Fibroblast of skin of left quadriceps (primary cell): ENCODE data around the gene ACTL6B.
"Not testable (repeated sequence)": the region's sequence is repeated elsewhere in the genome, so short reads cannot be mapped to it uniquely, and the experiment has no call there.

ENCODE experiments used
- DNase-seq, 2 experiments: peaks; one replicate each; pipeline ENCODE4 v3.0.0-alpha.2; 2013; ENCODE audit warnings: low read depth in 2 of 2

ACTL6B gene

DNA sequence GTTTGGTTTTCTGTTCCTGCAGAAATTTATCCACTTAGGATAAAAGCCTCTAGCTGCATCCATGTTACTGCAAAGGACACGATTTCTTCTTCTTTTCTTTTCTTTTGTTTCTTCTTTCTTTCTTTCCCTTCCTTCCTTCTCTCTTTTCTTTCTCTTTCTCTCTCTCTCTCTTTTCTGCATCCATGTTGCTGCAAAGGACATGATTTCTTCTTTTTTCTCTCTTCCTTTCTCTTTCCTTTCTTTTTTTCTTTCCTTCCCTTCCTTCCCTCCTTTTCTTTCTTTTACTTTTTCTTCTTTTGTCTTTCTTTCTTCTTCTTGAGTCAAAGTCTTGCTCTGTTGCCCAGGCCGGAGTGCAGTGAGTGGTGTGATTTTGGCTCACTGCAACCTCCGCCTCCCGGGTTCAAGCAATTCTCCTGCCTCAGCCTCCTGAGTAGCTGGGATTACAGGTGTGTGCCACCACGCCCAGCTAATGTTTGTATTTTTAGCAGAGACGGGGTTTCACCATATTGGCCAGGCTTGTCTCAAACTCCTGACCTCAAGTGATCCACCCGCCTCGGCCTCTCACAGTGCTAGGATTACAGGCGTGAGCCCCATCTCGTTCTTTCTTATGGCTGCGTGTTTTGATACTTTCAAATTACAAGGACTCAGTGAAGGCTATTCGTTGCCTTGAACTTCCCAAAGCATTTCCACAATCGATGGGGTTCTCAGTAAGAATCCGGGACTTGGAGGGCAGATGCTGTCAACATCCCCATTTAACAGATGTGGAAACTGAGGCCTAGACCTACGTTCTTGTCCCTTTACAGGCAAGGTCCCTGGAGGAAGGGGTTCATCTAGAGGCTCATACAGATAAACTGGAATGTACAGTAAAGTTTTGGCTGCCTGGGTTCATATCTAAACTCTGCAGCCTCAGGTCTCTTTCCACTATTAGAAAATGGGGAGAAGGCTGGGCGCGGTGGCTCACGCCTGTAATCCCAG lies 15.4 kb upstream of the ACTL6B start:
- no peak for DNase-seq

GRCh38 chr7:100670074-100670473 lies 13.8 kb upstream of the ACTL6B start:
- no peak for DNase-seq

GRCh38 chr7:100669106-100669505 lies 12.9 kb upstream of the ACTL6B start:
- DNase-seq = not testable (repeated sequence)

GRCh38 chr7:100668069-100668449 lies 11.8 kb upstream of the ACTL6B start:
- DNase-seq = no peak

GRCh38 chr7:100667331-100668068 lies 11.3 kb upstream of the ACTL6B start:
- no peak for DNase-seq

- DNase-seq = no peak
Measured at GRCh38 chr7:100665168-100665726, 9.0 kb upstream of the ACTL6B start.

- not testable (repeated sequence) for DNase-seq
Measured at GRCh38 chr7:100662194-100662776, 6.0 kb upstream of the ACTL6B start.

DNA sequence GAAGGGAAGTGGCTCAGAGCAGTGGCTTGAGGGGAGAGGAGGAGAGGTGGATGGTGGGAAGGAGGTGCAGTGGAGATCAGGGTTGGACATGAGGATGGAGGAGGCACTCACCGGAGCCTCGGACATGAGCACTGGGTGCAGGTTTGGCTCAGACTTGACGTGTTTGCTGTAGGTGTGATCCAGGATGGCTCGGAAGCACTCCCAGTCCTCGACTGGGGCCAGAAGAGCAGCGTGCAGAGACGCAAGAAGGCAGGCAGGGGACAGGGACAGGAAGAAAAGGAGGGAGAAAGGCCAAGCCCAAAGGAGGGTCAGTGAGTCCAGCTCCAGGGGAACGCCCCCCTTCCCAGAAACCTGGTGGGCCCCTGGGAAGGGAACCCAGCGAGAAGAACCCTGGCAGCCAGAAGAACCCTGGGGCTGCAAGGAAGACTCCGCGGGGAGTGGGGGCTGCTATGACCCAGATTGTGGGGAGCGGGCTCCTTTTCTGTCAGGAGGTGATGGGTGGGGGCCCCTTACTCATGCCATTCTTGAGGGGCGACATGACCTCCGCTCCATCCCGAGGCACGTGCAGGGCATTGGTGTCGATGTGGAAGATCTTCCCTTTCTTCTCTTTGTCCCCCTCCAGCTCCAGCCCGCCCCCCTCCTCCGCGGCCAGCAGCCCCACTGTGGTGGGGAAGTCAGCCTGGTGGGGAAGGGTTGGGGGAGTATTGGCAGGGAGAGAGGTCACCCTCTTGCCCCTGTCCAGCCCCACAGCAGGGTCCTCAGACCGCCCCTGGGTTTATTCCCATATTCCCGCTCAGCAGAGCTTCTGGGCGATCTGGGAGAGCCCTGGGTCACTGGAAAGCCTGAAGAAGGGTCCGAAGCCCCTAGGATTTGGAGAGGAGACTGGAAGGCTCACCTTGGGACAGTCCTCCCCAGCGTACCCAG lies 1.1 kb downstream of the ACTL6B start:
- DNase-seq = no peak

DNA sequence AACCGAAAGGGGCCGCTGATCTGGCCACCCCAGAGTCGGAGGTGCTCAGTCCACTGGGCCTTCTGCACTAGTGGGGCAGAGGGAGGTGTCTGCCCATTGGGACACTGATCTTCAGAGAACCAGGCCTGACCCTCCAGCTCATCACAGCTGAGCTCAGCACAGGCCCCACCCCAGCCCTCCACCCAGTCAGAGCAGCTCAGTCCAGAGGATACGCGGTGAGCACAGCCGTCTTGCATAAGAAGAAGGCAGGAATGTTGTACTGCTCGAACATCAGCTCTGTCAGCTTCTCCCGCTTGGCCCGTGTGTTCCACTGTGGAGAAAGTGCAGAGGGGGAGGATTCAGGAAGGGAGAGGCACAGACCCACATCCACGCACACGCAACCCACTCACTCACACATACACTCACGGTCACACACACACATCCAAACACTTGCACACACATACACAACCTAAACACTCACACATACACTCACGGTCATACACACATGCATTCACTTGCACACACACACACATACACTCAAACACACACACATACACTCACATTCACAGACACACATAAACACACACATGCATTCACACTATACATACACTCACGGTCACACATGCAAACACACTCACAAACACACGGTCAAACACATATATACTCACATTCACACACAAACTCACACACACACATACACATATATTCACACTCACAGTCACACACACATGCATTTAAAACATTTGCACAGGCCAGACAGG lies 6.3 kb downstream of the ACTL6B start:
- no peak for DNase-seq

GRCh38 chr7:100642534-100642907 lies 13.7 kb downstream of the ACTL6B start:
- no peak for DNase-seq

DNA sequence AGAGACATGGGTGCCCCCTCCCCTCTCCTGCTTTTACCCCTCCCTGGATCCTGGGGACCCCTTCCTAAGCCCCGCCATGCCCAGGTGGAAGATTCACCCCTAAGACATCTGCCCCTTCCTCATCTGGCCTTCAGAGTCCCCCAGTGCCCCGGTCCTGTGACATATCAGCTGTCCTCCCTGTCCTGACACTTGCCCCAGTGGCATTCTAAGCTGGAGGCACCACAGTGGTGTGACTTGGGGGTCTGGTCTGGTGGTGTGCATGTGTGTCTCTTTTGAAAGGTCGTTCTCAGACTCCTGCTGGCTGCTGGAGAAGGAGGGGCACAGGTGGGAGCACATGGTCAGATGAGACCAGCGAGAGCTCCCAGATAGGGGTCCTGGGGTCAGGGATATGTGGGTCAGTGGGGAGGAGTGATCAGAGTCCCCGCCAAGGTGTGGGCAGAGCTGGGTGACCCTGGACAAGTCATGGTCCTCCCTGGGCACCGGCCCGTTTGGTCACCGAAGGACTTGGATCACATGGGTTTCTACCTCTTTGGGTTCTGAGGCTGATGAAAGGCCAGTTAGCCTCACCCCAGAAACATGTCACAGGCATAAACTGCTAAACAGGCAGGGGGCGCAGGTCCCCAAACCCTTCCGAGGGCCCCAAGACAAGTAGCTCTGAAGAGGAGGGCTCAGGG lies 14.3 kb downstream of the ACTL6B start:
- no peak for DNase-seq

DNA sequence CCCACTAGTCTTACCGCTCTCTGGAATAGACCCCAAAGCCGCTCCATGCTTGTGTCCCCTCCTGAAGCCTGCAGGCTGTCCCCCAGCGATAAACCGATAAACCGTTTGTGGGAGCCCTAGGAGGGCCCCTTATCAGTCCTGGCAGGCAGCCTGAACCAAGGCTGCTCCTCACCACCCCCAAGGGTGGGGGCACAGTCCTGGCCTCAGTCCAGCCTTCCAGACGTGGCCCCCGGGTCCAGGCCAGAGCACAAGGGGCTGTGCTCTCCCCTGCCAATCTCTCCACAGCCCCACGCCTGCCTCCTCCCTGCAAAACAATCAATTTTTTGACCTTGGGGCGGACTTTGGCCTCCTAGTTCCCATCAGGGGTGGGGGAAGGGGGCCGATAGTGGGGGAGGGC lies 14.8 kb downstream of the ACTL6B start, which contains the start of gene TFR2:
Gene TFR2, minus strand, starts transcription at position 90 of the 397 bp plus-strand sequence. Its CDS starts 43 bp downstream, at position 47.
- no peak for DNase-seq

DNA sequence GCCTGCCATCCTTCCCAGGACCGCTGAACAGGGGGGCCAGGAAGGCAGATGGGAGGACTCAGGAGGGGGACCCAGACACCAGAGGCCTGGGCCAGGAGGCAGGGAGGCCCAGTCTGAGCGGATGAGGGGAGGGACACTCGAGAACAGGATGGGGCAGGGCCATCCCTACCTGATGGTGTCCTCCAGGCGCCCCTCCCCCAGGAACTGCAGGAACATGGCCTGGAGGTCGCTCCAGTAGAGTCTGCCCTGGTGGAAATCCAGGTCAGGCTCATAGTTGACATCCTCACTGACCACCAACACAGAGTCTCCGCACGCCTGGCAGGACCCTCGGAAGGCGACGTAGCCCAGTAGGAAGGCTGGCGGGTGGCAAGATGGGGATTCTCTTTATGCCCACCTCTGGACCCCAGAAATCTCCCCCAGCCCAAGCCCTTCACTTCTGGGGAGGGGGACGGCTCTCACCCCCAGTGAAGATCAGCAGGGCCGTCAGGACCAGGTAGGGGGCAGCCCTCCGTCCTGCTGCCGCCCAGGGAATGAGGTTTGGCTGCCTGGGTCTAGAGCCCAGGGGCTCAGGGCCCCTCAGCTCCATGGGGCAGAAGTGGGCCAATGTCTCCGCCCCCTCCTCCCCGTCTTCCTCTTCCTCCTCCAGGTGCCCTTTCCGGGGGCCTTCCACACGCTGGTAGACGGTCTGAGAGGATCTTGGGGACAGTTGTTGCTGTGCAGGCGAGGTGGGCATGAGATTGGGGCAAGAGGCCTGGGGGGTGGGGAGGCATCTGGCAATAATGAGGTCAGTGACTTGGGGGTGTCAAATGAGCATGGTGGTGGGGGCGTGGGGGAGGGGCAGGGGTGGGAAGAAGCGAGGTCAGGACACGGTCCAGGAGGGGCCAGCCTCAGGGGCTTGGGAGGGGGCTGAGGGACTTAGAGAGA lies 15.5 kb downstream of the ACTL6B start:
- no peak for DNase-seq

- no peak for DNase-seq
Measured at GRCh38 chr7:100639995-100640516, 16.2 kb downstream of the ACTL6B start.

DNA sequence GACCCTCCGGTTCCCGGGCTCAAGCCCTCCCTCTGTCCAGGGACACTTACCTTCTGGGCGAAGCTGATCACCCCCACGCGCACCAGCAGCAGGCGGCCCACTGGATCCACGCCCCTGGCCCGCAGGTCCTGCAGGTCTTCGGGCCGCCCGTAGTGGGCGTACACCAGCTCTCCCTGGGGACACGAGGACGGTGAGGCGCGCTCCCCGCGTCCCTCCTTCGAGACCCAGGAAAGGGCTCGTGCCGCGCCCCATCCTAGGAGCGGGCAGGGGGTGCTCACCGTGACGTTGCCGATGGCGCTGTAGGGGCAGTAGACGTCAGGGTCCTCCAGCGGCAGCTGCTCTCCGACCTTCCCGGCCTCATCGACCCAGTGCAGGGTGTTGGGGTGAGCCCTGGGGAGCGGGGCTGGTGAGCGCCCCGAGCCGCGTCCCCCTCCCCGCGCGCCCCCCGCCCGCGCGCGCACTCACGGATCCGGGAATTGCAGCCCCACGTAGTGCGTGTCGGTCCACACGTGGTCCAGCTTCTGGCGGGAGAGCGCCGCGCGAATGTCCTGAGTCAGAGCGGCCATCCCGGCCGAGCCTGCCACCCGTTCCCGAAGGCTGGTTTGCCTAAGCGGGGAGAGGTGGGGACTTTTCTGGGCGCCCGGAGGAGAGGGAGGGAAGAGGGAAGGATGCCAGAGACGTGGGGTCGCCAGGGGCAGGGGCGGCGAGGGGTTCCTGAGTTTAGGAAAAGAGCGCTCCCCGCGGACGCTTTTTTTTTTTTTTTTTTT lies 23.1 kb downstream of the ACTL6B start:
- no peak for DNase-seq

- DNase-seq = no peak
Measured at GRCh38 chr7:100630066-100630465, 26.2 kb downstream of the ACTL6B start.

GRCh38 chr7:100629117-100629716 lies 27.0 kb downstream of the ACTL6B start:
- DNase-seq = no peak
